Activated naive CD8-positive, alpha-beta T cell treated with anti-CD3 and anti-CD28 coated beads, Interleukin-2, amount 50 U/mL, for 24 hours (primary cell): Measurements from ENCODE around the gene OSBP2.
"Not testable (repeated sequence)": the region's sequence is repeated elsewhere in the genome, so short reads cannot be mapped to it uniquely, and the experiment has no call there.

Experiments
- ATAC-seq: fragments of 150-1000 bp; cut with Tn5 transposase; one replicate; pipeline ENCODE4 v1.10.0; 2021
- DNase-seq: peaks from one replicate; pipeline ENCODE4 v3.0.0; 2021
- H3K27ac Mint-ChIP-seq: one replicate; pipeline ENCODE4 v1.8.0; 2021; ENCODE audit warnings: mild to moderate bottlenecking, mixed read lengths
- H3K27me3 Mint-ChIP-seq: one replicate; pipeline ENCODE4 v1.8.0; 2021; ENCODE audit warnings: mixed read lengths
- H3K36me3 Mint-ChIP-seq: one replicate; pipeline ENCODE4 v1.8.0; 2021; ENCODE audit warnings: low read depth, mixed read lengths
- H3K4me1 Mint-ChIP-seq: one replicate; pipeline ENCODE4 v1.8.0; 2021; ENCODE audit warnings: mixed read lengths
- H3K4me3 Mint-ChIP-seq: one replicate; pipeline ENCODE4 v1.8.0; 2021; ENCODE audit warnings: mild to moderate bottlenecking, moderate library complexity, mixed read lengths
- H3K9me3 Mint-ChIP-seq: one replicate; pipeline ENCODE4 v1.8.0; 2021; ENCODE audit warnings: mixed read lengths

OSBP2 gene

DNA sequence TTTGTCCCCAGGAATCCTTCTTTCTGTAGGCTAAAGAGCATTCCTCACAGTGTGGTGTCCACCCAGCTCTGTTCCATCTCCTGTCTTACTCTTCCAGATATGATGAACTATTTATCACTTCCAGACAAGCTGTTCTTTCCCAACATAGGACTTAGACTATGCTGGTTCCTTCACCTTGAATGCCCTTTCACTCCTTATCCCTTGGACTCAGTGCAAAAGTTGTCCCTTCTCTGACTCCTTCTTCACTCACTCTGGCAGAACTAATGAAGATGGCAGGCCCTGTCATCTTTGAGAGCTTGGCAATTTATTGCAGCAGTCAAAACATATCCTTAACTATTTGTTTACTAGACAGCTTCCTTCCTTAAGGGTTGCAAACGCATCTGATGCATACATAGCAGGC is 3.5 kb upstream of the OSBP2 start:
- Mint-ChIP-seq H3K27me3 (peaks cover 20% of the 10 kb centered on the region), H3K4me3 (no peak overlapping the region), H3K27ac (no peak overlapping the region), H3K36me3 (no peaks in the 10 kb centered on the region), H3K9me3 (no peaks in the 10 kb centered on the region), H3K4me1 (peaks cover 7% of the 10 kb centered on the region)
- ATAC-seq (no peak), DNase-seq (no peak)

- H3K4me1 Mint-ChIP-seq, result peaks cover 7% of the 10 kb centered on the region
- H3K27ac Mint-ChIP-seq, result no peak overlapping the region
- peaks cover 22% of the 10 kb centered on the region for H3K27me3 Mint-ChIP-seq
- peak; percentile 62 for ATAC-seq
- peak overlapping the region; percentile 83 for H3K4me3 Mint-ChIP-seq
- peak; percentile 56 for DNase-seq
- H3K36me3 Mint-ChIP-seq, result no peaks in the 10 kb centered on the region
- no peaks in the 10 kb centered on the region for H3K9me3 Mint-ChIP-seq
Measured at GRCh38 chr22:30694171-30694639, 469 bp upstream of the OSBP2 start.

GRCh38 chr22:30695351-30695851 is 727 bp downstream of the OSBP2 start:
- DNase-seq, result no peak
- Mint-ChIP-seq H3K27me3 (peaks cover 22% of the 10 kb centered on the region), H3K9me3 (no peaks in the 10 kb centered on the region), H3K36me3 (no peaks in the 10 kb centered on the region), H3K4me1 (peaks cover 7% of the 10 kb centered on the region), H3K27ac (no peak overlapping the region), H3K4me3 (no peak overlapping the region)
- no peak for ATAC-seq

GRCh38 chr22:30695871-30696655 is 1.4 kb downstream of the OSBP2 start:
- DNase-seq (no peak), ATAC-seq (no peak)
- Mint-ChIP-seq H3K4me1 (peaks cover 7% of the 10 kb centered on the region), H3K4me3 (no peak overlapping the region), H3K36me3 (no peaks in the 10 kb centered on the region), H3K9me3 (no peaks in the 10 kb centered on the region), H3K27me3 (peaks cover 22% of the 10 kb centered on the region), H3K27ac (no peak overlapping the region)

DNA sequence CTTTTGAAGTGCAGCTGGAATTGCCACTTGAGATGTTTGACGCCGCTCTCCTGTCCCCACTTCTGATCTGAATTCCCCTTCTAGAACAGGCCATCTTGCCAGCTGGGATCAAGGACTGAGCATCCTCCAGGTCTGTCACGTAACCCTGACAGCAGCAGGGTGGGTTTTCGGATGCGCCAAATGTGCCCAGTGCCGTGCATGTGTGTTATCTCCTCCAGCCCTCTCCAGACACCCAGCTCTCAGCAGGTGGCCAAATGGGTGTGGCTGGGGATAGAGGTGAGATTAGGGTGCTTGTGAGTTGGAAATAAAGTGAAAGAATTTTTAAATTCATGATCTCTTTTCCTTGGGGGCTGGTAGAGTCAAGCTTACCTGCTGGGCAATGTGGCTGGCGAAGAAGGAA is 3.3 kb downstream of the OSBP2 start:
- ATAC-seq (no peak), DNase-seq (no peak)
- Mint-ChIP-seq H3K27me3 (peaks cover 23% of the 10 kb centered on the region), H3K36me3 (no peaks in the 10 kb centered on the region), H3K9me3 (no peaks in the 10 kb centered on the region), H3K4me3 (no peak overlapping the region), H3K4me1 (peaks cover 7% of the 10 kb centered on the region), H3K27ac (no peak overlapping the region)

GRCh38 chr22:30701872-30702271 is 7.2 kb downstream of the OSBP2 start:
- H3K27me3 Mint-ChIP-seq, result peaks cover 10% of the 10 kb centered on the region
- H3K36me3 Mint-ChIP-seq, result no peaks in the 10 kb centered on the region

GRCh38 chr22:30702856-30703255 is 8.2 kb downstream of the OSBP2 start:
- peaks cover 7% of the 10 kb centered on the region for H3K27me3 Mint-ChIP-seq
- no peaks in the 10 kb centered on the region for H3K9me3 Mint-ChIP-seq
- H3K36me3 Mint-ChIP-seq, result no peaks in the 10 kb centered on the region
- no peak overlapping the region for H3K4me3 Mint-ChIP-seq
- DNase-seq, result no peak
- peaks cover 14% of the 10 kb centered on the region for H3K4me1 Mint-ChIP-seq
- H3K27ac Mint-ChIP-seq, result no peak overlapping the region
- ATAC-seq, result no peak

More at GRCh38 chr22:30701872-30702271, 7.2 kb downstream of the OSBP2 start:
- DNase-seq (no peak), ATAC-seq (no peak)
- peaks cover 14% of the 10 kb centered on the region for H3K4me1 Mint-ChIP-seq
- no peak overlapping the region for H3K4me3 Mint-ChIP-seq
- no peak overlapping the region for H3K27ac Mint-ChIP-seq
- H3K9me3 Mint-ChIP-seq, result no peaks in the 10 kb centered on the region

GRCh38 chr22:30704978-30705377 is 10.3 kb downstream of the OSBP2 start:
- ATAC-seq (no peak), DNase-seq (no peak)
- Mint-ChIP-seq H3K27me3 (peaks cover 7% of the 10 kb centered on the region), H3K4me1 (peaks cover 14% of the 10 kb centered on the region), H3K9me3 (no peaks in the 10 kb centered on the region), H3K4me3 (no peak overlapping the region), H3K36me3 (no peaks in the 10 kb centered on the region), H3K27ac (no peak overlapping the region)

- no peak overlapping the region for H3K4me3 Mint-ChIP-seq
- no peak overlapping the region for H3K27ac Mint-ChIP-seq
- DNase-seq (no peak), ATAC-seq (peak; percentile 69)
- no peaks in the 10 kb centered on the region for H3K36me3 Mint-ChIP-seq
- H3K9me3 Mint-ChIP-seq, result no peaks in the 10 kb centered on the region
- peaks cover 7% of the 10 kb centered on the region for H3K27me3 Mint-ChIP-seq
- peaks cover 14% of the 10 kb centered on the region for H3K4me1 Mint-ChIP-seq
Measured at GRCh38 chr22:30705710-30706651, 11.3 kb downstream of the OSBP2 start.

DNA sequence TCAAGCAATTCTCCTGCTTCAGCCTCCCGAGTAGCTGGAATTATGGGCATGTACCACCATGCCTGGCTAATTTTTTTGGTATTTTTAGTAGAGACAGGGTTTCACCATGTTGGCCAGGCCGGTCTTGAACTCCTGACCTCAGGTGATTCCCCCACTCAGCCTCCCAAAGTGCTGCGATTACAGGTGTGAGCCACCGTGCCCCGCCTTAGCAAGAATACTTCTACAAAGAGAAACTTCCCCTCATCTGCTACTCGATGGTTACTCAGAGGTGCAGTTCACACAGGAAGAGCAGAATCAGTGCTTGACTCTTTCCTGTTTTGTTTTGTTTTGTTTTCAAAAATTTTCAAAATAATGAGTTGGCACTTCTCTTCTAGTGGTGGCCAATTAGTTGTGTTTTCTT is 15.3 kb downstream of the OSBP2 start:
- not testable (repeated sequence) for DNase-seq, H3K9me3 Mint-ChIP-seq, H3K36me3 Mint-ChIP-seq, H3K27ac Mint-ChIP-seq, H3K4me3 Mint-ChIP-seq, ATAC-seq, H3K27me3 Mint-ChIP-seq
- peaks cover 14% of the 10 kb centered on the region for H3K4me1 Mint-ChIP-seq

DNA sequence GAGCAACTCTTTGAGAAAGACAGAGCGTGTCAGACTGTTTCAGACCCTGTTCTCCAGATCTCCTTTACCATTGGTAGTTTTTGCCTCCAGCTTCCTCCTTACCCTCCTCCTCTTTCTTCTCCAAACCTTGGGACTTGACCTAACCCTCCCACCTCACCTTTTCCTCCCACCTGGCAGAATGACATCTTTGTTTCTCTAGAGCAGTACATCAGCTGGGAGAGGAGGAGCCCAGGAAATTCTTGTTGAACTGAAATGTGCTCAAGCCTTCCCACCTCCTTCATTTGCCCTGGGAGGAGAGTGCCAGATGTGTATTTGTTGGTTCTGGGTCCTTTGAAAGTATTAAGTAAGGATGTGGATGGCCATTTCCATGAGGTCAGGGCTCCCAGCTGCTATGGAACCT is 17.4 kb downstream of the OSBP2 start:
- Mint-ChIP-seq H3K4me3 (no peak overlapping the region), H3K36me3 (no peaks in the 10 kb centered on the region), H3K9me3 (no peaks in the 10 kb centered on the region), H3K27me3 (no peaks in the 10 kb centered on the region), H3K27ac (no peak overlapping the region), H3K4me1 (no peaks in the 10 kb centered on the region)
- ATAC-seq (no peak), DNase-seq (no peak)

DNA sequence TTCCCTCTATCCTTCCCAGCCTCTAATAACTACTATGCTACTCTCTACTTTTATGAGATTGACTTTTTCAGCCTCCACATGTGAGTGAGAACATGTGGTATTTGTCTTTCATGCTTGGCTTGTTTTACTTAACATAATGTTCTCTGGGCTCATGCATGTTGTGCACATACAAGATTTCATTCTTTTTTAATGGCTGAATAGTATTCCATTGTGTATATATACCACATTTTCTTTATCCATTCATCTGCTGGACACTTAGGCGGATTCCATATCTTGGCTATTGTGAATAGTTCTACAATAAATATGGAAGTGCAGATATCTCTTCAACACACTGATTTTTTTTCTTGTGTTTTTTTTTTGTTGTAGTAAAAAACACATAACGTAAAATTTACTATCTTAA is 19.4 kb downstream of the OSBP2 start:
- Mint-ChIP-seq H3K36me3 (no peaks in the 10 kb centered on the region), H3K27ac (no peak overlapping the region), H3K27me3 (no peaks in the 10 kb centered on the region), H3K9me3 (no peaks in the 10 kb centered on the region), H3K4me1 (no peaks in the 10 kb centered on the region), H3K4me3 (no peak overlapping the region)
- DNase-seq (no peak), ATAC-seq (no peak)

GRCh38 chr22:30717331-30717921 is 22.8 kb downstream of the OSBP2 start:
- Mint-ChIP-seq H3K4me3 (no peak overlapping the region), H3K4me1 (no peaks in the 10 kb centered on the region), H3K9me3 (no peaks in the 10 kb centered on the region), H3K27ac (no peak overlapping the region), H3K27me3 (no peaks in the 10 kb centered on the region), H3K36me3 (no peaks in the 10 kb centered on the region)
- ATAC-seq (no peak), DNase-seq (no peak)

DNA sequence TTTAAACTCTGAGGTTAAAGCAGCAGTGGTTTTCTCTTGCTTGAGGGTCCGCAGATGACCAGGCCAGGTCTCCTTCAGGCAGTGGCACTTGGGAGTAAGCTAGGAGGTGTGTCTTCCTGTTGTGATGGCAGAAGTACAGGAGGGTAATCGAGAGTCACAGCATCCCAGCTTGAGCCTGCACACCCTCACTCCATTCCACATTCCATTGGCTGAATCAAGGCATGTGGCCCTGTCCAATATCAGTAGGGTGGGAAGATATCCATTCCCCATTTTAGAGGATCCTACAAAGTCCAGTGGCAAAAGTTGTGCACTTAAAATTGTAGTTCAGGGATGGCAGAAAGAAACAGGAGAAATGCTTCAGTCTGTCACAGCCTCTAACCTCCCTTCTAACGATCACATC is 23.3 kb downstream of the OSBP2 start:
- Mint-ChIP-seq H3K27ac (no peak overlapping the region), H3K4me1 (no peaks in the 10 kb centered on the region), H3K9me3 (no peaks in the 10 kb centered on the region), H3K27me3 (no peaks in the 10 kb centered on the region), H3K4me3 (no peak overlapping the region), H3K36me3 (no peaks in the 10 kb centered on the region)
- DNase-seq (no peak), ATAC-seq (no peak)
